IPS DF 4.7 (cell line): Measurements from ENCODE around the gene PEAK1.
"Not testable (repeated sequence)": the region's sequence is repeated elsewhere in the genome, so short reads cannot be mapped to it uniquely, and the experiment has no call there.

Source experiments
- DNase-seq: peaks from one replicate; pipeline ENCODE4 v3.0.0-alpha.2; 2013; ENCODE audit warnings: low spot score; ENCODE audit errors: extremely low read depth

The PEAK1 gene

DNA sequence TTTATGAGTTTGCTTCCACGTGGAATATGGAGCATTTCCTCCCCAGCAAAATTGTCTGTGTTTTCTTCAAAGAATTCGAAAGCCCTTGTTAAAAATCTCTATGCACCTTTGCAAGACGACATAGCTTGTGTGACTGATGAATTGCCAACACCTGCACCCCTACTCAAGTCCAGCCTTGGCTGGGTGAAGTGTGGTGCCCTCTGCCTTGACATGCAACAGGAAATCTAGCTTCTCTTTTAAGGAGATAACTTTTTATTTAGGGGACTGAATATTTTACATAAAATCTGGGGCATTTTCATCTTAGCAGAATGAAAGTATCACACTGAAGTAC lies 1.4 kb upstream of the PEAK1 start:
- DNase-seq, result no peak

DNA sequence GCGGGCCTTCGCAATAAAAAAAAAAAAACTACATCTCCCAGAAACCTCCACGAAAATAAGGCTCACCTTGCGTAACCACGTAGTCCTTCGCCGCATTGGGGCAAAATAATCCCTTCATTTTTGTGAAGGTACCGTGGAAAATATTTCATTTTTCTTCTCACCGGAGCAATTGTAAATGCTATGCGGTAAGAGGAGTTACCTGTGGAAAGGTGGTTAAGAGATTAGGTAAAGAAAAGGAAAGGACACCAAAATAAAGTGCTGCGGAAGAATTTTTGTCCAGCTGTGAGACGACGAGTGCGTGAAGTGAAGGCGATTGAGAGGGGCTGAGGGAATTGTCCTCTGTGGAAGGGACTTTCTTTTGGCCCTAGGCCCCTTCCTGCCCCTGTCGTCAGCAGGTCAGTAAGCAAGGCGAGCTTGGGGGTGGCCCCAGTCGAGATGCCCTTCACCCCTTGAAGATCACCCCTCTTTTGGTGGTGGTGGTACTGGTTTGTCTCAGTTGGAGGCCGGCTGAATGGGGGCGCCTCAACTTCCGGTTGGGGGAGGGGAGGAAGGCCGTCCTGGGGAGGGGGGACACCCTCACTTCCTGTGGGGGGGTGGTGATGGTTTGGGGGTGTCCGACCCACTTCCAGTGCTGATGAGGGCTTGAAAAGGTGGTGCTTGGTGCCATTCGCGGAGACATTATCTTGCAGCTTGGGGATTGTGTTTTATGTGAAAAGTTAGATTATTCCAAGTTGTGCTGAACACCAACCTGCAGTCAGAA lies 886 bp upstream of the PEAK1 start, which contains the start of gene HMG20A:
HMG20A (plus strand) TSS at position 279 of the 760 bp plus-strand sequence. CDS start 37,520 bp downstream, outside the sequence.
- DNase-seq, result no peak

DNA sequence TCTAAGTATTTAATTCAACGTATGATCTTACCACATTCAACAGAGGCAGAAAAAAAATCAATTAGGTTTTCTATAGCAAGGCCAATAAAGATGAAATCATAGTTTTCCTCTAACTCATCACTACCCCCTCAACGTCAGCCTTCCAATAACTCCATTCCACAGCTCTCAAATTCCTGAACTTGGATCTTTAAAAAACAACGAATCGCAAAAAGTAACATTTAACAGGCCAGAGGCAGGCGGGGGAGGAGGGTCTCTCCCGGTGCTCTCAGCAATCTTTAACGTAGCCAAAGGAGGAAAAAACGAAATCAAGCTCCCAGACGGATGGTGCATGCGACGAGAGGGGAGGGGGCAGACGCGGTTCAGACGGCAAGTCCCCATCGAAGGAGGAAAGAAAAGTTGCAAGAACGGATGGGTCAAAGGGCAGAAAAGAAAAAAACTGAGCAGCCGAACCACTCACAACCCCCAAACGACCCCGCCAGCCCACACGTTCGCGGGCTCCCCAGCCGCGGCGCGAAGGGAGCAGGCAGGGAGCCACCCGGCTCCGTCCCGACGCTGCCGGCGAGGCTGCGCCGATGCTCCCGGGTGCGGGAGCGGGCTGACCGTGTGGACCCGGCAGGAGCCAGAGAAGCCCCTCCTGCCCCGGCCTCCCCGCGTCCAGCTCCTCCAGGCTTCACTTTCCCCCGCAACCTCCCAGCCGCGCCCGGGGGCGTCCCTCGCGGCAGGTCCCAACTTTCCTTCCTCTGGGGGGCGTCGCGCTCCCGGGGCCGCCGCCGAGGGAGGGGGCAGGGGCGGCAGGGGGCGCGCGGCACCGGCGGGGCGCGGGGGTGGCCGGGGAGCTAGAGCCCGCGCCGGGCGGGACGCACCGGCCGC lies 703 bp downstream of the PEAK1 start:
- DNase-seq, result no peak

DNA sequence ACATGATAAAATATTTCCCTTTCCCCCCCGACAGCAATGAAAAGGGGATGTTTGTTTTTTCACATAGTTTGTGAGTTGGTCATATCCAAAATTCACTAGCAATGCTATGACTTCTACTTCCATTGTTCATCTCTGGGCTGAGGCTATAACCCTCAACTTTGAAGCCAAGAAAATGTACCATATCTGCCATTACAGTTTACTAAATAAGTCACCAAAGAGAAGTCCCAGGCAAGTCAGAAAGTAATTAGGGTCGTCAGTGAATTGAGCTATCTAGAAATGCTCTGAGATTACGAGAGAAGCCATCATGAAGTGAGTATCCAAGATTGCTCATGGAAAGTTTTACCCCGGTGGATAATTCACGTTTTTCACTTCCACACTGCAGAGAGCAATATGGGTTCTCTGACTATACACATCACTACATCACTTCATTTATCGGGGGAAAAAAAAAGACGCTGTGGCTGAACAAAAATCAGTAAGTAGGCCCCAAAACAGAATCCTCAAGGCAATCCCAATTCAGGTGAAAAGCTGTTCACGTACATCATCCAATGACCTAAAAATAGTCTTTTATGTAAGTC lies 1.4 kb downstream of the PEAK1 start:
- no peak for DNase-seq

DNA sequence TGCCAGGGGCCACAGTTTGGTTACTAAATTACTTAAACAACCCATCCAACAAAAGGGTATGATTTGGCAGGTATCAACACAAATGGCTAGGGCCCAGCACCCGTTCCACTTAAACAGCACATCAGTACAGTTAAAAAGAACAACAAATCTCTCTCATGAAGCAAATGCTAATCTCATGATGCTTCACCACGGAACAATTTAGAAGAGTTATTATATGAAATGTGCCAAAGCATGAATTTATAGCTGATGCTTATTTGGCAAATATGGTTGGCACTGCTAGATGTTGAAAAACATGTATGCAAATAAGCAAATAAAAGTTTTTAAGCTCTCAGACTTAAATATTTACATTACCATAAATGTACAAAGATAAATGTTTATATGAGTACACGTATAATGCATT lies 2.3 kb downstream of the PEAK1 start:
- DNase-seq, result no peak

DNA sequence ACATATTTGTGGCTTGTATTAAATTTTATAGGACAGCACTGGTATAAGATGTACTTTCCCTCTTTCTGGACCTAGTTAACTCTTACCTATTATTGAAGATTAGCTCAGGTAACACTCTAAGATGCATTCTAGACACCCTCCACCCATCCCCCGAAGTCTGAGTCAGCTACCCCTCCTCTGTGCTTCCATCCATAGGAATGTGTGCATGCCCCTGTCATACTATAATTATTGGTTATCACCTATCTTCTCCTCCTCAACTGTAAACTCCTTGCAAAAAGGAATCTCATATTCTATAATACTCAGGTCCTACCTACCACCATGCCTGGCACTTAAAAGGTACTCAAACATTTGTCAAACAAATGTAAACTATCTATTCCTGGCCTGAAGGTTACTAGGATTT lies 3.0 kb downstream of the PEAK1 start:
- DNase-seq, result no peak

DNA sequence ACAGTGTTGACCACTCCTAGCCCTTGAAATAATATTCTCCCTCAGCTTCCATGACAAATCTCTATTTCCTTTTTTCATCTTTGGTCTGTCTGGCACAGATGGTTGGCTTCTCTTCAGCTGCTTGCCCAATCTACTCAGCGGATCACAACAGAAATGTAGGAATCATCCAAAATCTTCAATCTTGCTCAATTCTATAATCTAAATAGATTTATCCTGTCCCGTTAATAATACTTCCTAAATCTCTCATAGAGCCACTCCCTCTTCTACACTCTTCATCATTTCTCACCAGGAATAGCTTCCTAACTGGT lies 3.8 kb downstream of the PEAK1 start:
- DNase-seq, result no peak

DNA sequence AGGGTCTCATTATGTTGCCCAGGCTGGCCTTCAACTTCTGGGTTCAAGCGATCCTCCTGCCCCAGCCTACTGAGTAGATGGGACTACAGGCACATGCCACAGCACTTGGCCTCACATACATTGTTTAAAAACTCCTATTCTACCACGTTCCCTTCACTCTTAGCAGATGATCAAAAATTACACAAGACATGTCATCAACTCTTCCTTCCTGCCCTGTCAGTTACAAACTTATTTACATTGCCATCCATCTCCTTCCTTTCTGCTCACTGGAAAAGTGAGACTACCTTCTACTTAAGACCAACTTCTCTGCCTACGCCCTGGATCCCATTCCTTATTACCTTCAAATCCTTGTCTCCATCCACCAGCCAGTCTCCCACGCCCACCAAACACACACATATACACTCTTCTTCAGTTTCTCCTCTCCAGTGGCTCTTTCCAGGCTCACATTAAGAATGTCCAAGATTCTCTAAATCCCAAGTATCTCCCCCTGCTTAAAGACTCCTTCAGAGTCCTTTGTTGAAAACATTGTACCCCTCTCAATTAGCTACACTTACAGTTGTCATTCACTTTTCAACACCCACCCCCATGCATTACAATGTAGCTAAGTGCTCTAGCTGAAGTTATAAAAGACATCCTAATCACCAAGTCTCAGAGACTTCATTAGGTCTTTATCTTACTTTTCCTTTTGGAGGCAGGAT lies 4.3 kb downstream of the PEAK1 start:
- no peak for DNase-seq

DNA sequence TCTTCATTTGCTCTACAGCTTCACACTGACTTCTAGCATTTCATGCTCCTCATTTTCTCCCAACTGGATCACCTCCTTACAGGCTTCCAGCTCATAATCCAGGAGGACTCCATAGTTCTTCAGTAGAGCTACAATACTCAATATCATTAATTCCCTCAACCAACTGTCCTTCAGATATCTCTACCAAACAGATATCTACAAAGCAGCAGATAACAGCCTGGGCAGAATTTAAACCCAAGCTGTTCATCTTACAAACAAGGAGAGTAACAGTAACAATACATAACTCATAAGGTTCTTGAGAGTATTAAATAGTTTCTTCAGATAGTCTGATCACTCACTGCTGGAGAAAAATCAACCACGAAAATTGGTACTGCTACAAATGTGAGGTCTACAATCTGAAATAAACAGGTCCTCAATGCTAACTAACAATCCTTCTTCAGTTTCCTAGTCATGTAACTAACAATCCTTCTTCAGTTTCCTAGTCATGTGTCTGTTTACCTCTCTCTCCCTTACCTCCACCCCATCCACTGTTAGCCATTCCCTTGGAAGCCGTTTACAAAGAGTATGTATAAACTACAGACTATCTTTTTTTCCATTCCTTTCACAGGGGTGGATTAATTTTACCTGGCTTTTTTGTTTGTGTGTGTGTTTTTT lies 5.0 kb downstream of the PEAK1 start:
- DNase-seq, result no peak

DNA sequence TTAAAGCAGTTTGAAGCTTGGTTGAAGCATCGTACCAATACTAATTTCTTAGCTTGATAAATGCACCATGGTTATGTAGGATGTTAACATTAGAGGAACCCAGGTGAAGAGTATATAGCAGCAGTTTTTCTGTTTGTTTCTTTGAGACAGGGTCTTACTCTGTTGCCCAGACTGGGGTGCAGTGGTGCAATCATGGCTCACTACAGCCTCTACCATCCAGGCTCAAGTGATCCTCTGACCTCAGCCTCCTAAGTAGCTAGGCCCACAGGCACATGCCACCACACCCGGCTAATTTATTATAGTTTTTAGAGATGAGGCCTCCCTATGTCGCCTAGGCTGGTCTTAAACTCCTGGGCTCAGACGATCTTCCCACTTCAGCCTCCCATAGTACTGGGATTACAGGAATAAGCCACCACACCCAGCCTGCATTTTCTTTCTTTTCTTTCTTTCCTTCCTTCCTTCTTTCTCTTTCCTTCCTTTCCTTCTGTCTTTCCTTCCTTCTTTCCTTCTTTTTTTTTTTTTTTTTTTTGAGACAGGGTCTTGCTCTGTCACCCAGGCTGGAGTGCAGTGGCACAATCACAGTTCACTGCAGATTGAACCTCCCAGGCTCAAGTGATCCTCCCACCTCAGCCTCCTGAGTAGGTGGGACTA lies 6.1 kb downstream of the PEAK1 start:
- no peak for DNase-seq

DNA sequence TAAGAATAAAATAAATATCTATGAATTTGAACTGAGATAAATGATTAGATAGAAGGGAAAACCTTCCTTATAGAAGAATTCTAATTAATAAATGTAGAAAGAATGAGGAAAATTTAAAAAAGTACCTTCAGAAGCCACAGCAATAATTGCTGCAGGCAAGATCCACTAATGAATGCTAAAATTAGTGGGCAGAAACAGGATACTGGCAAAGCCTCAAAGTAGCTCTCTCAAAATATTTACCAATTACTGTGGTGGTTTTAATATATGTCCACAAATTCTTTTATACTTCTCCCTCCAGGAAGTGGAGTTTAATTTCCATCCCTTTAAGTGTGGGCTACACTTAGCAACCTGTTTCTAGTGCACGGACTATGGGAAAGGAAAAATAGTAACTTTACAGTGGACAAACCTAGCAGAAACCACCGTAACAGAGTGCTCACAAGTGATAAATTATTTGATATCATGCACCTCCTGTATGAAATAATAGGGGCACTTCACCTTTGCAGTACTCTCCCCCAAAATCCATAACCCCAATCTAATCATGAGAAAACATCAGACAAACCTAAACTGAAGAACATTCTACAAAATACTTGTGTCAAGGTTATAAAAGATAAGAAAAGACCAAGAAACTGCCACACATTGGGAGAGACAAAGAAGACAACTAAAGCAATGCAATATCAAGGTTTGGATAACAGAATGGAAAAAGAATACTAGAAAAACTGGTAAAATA lies 6.8 kb downstream of the PEAK1 start:
- no peak for DNase-seq

DNA sequence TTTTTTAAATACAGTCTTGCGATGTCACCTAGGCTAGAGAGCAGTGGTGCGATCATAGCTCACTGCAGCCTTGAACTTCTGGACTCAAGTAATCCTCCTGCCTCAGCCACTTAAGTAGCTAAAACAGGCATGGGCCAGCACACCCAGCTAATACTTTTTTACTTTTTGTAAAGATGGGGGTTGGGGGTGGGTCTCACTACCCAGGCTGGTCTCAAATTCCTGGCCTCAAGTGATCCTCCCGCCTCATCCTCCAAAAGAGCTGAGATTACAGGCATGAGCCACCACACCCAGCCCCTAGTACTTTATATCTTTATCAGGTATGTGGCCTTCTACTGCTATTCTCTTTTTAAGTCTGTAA lies 8.3 kb downstream of the PEAK1 start:
- DNase-seq, result no peak

DNA sequence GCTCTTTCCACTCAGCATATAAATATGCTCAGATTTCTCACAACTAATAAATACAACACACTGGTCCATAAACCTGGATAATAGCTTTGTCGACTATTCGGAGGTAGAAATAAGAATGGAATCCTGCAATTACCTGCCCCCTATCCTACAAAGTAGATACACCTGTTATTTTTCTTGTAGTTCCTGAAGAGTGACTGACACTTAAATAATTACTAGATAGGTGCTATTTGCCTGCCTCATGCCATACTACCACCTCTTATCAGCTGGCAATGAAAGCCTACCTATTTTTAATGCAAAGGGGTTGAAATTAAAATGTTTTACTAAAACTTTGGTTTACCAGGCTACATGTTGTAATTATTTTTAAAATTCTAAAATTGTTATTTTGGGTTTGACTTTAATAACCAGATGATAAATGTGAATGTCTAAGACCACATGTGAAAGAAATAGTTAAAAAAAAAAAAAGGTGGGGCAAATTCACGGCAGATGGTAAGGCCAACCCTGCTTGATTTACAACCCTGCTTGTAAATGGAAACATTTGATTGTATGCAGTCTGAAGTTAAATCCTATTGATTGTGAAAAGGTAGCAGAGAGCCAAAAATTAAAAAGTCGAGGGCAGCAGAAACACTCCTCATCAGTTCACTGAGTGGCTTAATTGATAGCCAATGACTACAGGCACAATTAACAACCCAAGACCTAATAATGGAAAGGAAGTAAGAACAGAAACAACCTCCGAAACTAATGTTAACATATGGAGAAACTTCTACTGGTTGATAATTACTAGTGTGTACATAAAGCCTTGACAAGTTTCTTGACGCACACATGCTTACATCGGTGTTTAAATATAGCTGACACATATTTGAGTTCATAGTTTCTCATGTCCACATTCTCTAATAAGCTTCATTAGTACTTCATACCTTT lies 8.9 kb downstream of the PEAK1 start:
- DNase-seq, result no peak

DNA sequence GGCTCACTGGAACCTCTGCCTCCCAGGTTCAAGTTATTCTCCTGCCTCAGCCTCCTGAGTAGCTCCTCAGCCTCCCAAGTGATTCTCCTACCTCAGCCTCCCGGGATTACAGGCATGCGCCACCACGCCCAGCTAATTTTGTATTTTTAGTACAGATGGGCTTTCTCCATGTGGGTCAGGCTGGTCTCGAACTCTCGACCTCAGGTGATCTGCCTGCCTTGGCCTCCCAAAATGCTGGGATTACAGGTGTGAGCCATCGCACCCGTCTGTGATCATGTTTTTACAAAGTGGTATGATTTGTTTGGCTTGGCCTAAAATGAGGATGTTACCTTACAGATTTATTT lies 9.8 kb downstream of the PEAK1 start:
- DNase-seq, result not testable (repeated sequence)

DNA sequence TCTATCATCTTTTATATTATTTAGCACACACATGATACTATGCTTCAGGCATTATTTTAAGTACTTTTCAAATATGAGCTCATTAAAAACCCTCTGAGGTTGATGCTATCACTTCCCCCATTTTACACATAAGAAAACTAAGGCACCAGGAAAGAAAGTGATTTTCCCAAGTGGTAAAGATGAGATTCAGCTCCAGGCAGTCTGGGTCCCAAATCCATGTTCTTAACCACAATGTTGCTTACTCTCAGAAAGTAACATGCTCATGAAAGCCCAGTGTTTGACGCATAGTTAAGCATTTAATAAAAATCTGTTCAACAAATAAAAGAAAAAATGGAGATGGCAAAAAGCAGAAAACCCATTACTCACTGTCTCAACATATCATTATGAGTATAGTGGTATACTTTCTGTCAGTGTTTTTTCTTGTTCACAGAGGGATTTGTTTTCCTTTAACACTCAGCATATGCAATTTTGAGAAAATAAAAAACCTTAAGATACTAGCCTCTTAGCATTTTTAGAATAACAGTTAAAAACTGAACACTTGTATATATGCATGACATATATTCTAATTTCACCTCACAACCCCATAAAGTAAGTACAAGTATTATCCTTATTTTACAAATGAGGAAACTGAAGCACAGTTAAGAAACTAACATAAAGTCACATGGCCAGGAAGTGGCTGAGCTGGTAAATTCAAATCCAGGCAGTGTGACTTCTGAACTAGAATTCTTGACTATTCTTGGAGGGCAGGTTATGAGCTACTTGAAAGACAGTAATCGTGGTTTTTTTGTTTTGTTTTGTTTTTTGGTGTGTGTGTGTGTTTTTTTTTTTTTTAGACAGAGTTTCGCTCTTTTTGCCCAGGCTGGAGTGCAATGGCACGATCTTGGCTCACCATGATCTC lies 10.4 kb downstream of the PEAK1 start:
- DNase-seq, result no peak

DNA sequence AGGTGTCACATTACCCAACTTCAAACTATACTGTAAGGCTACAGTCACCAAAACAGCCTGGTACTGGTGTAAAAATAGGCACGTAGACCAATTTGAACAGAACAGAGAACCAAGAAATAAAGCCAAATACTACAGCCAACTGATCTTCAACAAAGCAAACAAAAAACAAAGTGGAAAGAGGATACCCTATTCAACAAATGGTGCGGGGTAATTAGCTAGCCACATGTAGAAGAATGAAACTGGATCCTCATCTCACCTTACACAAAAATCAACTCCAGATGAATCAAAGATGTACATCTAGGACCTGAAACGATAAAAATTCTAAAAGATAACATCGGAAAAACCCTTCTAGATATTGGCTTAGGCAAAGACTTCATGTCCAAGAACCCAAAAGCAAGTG lies 13.1 kb downstream of the PEAK1 start:
- no peak for DNase-seq

DNA sequence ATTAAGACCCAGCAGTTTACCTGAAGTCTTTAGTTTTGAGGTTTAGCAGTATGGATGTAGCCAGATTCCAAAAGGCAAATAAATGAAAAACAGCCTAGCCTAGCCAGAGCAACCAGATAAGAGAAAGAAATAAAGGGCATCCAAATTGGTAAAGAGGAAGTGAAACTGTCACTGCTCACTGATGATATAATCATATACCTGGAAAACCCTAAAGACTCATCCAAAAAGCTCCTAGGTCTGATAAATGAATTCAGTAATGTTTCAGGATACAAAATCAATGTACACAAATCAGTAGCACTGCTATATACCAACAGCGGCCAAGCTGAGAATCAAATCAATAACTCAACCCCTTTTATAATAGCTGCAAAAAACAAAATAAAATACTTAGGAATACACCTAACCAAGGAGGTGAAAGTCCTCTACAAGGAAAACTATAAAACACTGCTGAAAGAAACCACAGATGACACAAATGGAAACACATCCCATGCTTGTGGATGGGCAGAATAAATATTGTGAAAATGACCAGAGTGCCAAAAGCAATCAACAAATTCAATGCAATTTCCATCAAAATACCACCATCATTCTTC lies 13.6 kb downstream of the PEAK1 start:
- DNase-seq, result not testable (repeated sequence)
